Type B pancreatic cell (in vitro differentiated cells): ENCODE measurements around the gene KLF13. TPM values are rescaled to one million over a fixed set of nuclear protein-coding genes. Genes with fewer than 3 reads are reported as not detected.

ENCODE experiments used
- DNase-seq: peaks from one replicate; pipeline ENCODE4 v3.0.0; 2021; ENCODE audit warnings: mixed read lengths; ENCODE audit not compliant: unreplicated experiment; ENCODE audit errors: extremely low spot score
- H3K27ac Mint-ChIP-seq: 2 replicates; pipeline ENCODE4 v1.8.0; 2021; ENCODE audit warnings: mild to moderate bottlenecking, mixed read lengths
- H3K27me3 Mint-ChIP-seq: 2 replicates; pipeline ENCODE4 v1.8.0; 2021; ENCODE audit warnings: mixed read lengths
- H3K36me3 Mint-ChIP-seq: 2 replicates; pipeline ENCODE4 v1.8.0; 2021; ENCODE audit warnings: mixed read lengths
- H3K4me1 Mint-ChIP-seq: one replicate; pipeline ENCODE4 v1.8.0; 2021; ENCODE audit warnings: mixed read lengths; ENCODE audit not compliant: unreplicated experiment
- H3K4me3 Mint-ChIP-seq: 2 replicates; pipeline ENCODE4 v1.8.0; 2021; ENCODE audit warnings: mild to moderate bottlenecking, mixed read lengths
- H3K9me3 Mint-ChIP-seq: 2 replicates; pipeline ENCODE4 v1.8.0; 2021; ENCODE audit warnings: mixed read lengths
- total RNA-seq: library from RNA; stranded (reverse); gene quantifications from 2 replicates; pipeline ENCODE4 v1.2.1, GENCODE V29; 2021; ENCODE audit warnings: low replicate concordance
- TF ChIP-seq, protein P1 (sequence below): fragments of 200-600 bp; sonication (generic); conservative IDR thresholded peaks from 2 replicates; pipeline ENCODE4 v1.5.0; 2021; ENCODE audit warnings: antibody characterized with exemption, mild to moderate bottlenecking

The KLF13 gene
- total RNA-seq, 1 donor from 2014 or later: 38.6 TPM

DNA sequence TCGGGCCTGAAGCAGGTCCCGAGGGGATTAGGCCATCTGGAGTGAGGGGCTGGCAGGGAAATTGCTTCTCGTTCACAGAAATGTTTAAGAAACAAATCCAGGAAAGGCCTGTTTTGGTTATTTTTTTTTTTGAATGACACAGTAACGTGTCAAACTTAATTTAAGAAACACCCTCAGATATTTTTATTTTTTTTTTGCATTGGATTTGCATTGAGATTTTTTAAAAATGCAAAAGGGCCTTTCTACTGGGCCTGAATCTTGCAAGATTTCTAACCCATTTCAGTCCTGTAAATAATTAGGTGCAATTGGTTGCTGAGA lies 25.0 kb upstream of the KLF13 start:
- Mint-ChIP-seq H3K4me1 (peaks cover 16% of the 10 kb centered on the region), H3K36me3 (no peaks in the 10 kb centered on the region), H3K27ac (no peak overlapping the region), H3K27me3 (peaks cover 16% of the 10 kb centered on the region), H3K9me3 (no peaks in the 10 kb centered on the region), H3K4me3 (no peak overlapping the region)
- TF ChIP-seq, protein P1, sequence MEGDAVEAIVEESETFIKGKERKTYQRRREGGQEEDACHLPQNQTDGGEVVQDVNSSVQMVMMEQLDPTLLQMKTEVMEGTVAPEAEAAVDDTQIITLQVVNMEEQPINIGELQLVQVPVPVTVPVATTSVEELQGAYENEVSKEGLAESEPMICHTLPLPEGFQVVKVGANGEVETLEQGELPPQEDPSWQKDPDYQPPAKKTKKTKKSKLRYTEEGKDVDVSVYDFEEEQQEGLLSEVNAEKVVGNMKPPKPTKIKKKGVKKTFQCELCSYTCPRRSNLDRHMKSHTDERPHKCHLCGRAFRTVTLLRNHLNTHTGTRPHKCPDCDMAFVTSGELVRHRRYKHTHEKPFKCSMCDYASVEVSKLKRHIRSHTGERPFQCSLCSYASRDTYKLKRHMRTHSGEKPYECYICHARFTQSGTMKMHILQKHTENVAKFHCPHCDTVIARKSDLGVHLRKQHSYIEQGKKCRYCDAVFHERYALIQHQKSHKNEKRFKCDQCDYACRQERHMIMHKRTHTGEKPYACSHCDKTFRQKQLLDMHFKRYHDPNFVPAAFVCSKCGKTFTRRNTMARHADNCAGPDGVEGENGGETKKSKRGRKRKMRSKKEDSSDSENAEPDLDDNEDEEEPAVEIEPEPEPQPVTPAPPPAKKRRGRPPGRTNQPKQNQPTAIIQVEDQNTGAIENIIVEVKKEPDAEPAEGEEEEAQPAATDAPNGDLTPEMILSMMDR: no peak
- DNase-seq: no peak

DNA sequence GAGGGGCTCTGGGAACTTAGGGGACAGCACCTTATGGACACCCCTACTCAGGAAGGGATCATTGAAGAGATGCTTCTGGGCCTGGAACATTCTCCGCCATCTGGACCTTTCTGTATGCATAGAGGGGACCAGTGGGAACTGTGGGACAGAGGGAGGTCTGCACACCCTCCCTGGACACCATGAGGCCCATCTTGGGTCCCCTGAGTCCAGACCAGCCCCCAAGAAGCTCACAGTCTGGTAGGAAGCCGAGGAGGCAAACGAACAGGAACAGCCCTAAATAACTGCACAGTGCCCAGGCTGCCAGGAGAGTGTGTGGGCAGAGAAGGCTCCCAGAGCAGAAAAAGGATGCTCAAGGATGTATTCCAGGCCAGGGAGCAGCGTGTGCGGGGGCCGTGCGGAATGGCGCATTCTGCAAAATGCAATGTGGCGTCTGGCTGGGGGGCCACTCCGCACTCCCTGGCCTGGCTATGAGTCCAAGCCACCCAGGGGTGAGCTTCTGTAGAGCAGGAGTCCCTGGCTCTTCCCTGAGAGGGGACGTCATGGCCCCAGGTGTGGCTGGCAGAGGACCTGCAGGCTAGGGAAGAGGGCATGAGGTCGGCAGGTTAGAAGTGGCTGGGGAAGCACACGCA lies 24.5 kb upstream of the KLF13 start:
- peak; percentile 42 for DNase-seq
- no peaks in the 10 kb centered on the region for H3K9me3 Mint-ChIP-seq
- TF ChIP-seq, protein P1: no peak
- no peaks in the 10 kb centered on the region for H3K36me3 Mint-ChIP-seq
- peaks cover 20% of the 10 kb centered on the region for H3K27me3 Mint-ChIP-seq
- no peak overlapping the region for H3K27ac Mint-ChIP-seq
- H3K4me1 Mint-ChIP-seq: peaks cover 12% of the 10 kb centered on the region
- H3K4me3 Mint-ChIP-seq: no peak overlapping the region

DNA sequence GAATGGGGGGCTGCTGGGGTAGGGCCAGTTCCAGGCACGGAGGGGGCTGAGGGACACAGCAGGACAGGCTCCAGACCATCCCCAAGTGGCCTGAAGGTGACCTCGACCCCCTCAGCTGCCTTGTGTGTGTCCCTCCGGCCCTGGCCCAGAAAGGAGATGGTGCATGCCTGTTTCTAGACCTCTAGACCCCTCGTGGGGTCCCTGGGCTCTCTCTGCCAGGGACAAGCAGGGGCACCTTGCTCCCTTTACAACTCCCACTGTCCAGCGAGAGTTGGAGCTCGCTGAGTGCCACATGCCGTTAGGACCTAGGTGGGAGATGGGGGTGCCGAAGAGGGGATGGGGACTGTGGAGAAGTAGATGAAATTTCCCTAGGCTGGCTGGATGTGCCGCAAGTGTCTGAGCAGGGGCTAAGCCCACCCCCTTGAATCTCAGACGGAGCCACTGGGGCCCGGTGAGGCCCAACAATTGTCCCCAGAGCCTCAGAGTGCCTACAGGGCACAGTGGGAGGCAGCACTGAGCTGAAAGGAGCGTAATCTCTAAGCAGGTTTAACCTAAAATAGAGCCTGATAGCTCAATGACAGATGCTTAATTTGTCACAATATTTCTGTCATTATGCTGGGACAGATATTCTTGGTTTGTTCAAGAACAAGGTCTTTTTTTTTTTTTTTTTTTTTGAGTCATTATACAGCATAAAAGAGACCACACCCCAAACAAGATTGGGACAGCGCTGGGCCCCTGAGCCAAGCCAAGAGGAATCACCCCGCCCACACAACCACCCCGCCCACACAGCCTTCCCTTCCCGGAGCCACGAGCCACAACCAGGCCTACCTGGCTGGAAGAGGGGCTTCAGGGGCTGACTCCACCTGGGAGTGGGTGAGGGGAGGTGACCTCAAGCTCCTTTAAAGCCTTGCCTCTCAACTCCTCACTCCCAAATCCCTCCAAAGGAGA lies 23.6 kb upstream of the KLF13 start:
- H3K4me1 Mint-ChIP-seq: peaks cover 10% of the 10 kb centered on the region
- no peaks in the 10 kb centered on the region for H3K36me3 Mint-ChIP-seq
- peak; percentile 62 for DNase-seq
- H3K4me3 Mint-ChIP-seq: no peak overlapping the region
- no peaks in the 10 kb centered on the region for H3K9me3 Mint-ChIP-seq
- H3K27me3 Mint-ChIP-seq: peaks cover 28% of the 10 kb centered on the region
- no peak overlapping the region for H3K27ac Mint-ChIP-seq
- TF ChIP-seq, protein P1: no peak

DNA sequence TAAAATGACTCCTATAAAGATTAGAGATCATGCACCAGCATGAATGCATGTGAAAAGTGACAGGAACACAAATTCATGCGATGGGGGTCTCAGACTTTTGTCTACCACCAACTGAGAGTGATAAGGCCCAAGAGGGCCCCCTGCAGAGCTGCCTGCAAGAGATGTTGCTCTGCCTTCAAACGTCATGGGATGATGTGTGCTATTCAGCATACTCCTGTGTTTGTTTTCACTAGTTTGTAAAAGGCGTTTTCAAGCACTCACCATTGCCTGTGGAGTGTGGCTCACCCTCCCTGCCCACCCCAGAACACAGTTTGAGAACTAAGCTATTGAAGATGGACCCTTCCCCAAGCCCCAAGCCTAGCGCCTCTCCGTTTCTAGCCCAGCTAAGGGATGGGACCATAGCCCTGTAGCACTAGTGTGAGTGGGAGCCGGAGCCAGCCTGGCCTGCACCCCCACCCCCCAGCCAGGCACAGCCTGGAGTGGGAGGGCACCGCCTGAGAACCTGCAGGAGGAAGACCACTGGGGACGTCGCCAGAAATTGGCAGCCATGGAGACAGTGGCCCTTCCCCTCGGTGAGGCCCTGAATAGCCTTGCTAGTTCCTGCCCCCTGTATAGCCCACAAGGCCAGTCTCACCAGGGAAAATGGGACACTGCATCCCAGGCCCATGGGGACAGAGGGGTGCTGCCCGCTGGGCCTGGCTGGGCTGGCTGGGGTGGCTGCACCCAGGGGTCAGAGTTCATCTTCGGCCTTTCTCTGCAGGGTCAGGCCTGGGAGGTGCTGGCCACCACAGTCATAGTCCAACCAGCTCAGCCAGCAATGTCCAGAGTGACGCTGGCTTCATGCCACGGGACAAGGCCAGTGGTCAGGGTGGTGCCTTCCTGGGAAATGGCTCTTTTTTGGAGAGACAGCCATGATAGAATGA lies 22.6 kb upstream of the KLF13 start:
- no peak overlapping the region for H3K27ac Mint-ChIP-seq

More for the DNA sequence above, 22.6 kb upstream of the KLF13 start:
- peaks cover 10% of the 10 kb centered on the region for H3K4me1 Mint-ChIP-seq
- H3K4me3 Mint-ChIP-seq: no peak overlapping the region
- H3K9me3 Mint-ChIP-seq: no peaks in the 10 kb centered on the region
- H3K36me3 Mint-ChIP-seq: no peaks in the 10 kb centered on the region
- peaks cover 34% of the 10 kb centered on the region for H3K27me3 Mint-ChIP-seq
- DNase-seq: peak; percentile 63
- TF ChIP-seq, protein P1: no peak
